Stimulated activated naive B cell treated with anti-CD40 and anti-IgM and Interleukin-4, amounts not matched to agents 10 μg/mL and 1 μg/mL and 100 μg/mL, for 72 hours (primary cell): ENCODE measurements around the gene RNF150.

Experiments
- ATAC-seq, 2 donors: fragments of 150-1000 bp; cut with Tn5 transposase; replicated peaks; 2 replicates each; pipeline ENCODE4 v1.10.0; 2021; ENCODE audit warnings: moderate library complexity in 1 of 2
- DNase-seq: peaks from one replicate; pipeline ENCODE4 v3.0.0; 2021
- H3K27ac Mint-ChIP-seq: one replicate; pipeline ENCODE4 v1.8.0; 2022; ENCODE audit warnings: mild to moderate bottlenecking, mixed read lengths
- H3K27me3 Mint-ChIP-seq, 2 donors: one replicate each; pipeline ENCODE4 v1.8.0; 2022; ENCODE audit warnings: mixed read lengths in 2 of 2
- H3K36me3 Mint-ChIP-seq, 2 donors: one replicate each; pipeline ENCODE4 v1.8.0; 2022; ENCODE audit warnings: mixed read lengths in 2 of 2, mild to moderate bottlenecking in 1 of 2
- H3K4me1 Mint-ChIP-seq, 2 donors: one replicate each; pipeline ENCODE4 v1.8.0; 2022; ENCODE audit warnings: mixed read lengths in 2 of 2, mild to moderate bottlenecking in 1 of 2
- H3K4me3 Mint-ChIP-seq, 2 donors: one replicate each; pipeline ENCODE4 v1.8.0; 2022; ENCODE audit warnings: mild to moderate bottlenecking in 2 of 2, mixed read lengths in 2 of 2, moderate library complexity in 1 of 2
- H3K9me3 Mint-ChIP-seq, 2 donors: one replicate each; pipeline ENCODE4 v1.8.0; 2022; ENCODE audit warnings: mixed read lengths in 2 of 2, mild to moderate bottlenecking in 1 of 2

RNF150 gene

GRCh38 chr4:141041021-141041476 lies 92.2 kb downstream of the RNF150 start:
- Mint-ChIP-seq H3K4me3 (no peak overlapping the region), H3K36me3 (no peaks in the 10 kb centered on the region), H3K27me3 (peaks cover 0 to 3% of the 10 kb centered on the region in 2 donors), H3K4me1 (no peaks in the 10 kb centered on the region), H3K27ac (no peak overlapping the region), H3K9me3 (no peaks in the 10 kb centered on the region)
- ATAC-seq (no peak), DNase-seq (no peak)

- no peak overlapping the region for H3K4me3 Mint-ChIP-seq
- no peak for ATAC-seq
- H3K9me3 Mint-ChIP-seq = no peaks in the 10 kb centered on the region
- no peak overlapping the region for H3K27ac Mint-ChIP-seq
- H3K27me3 Mint-ChIP-seq = peaks cover 0 to 3% of the 10 kb centered on the region in 2 donors
- H3K4me1 Mint-ChIP-seq = no peaks in the 10 kb centered on the region
- no peaks in the 10 kb centered on the region for H3K36me3 Mint-ChIP-seq
- no peak for DNase-seq
Measured at GRCh38 chr4:141039156-141039555, 94.1 kb downstream of the RNF150 start.

GRCh38 chr4:141038428-141038827 lies 94.8 kb downstream of the RNF150 start:
- DNase-seq (no peak), ATAC-seq (no peak)
- no peaks in the 10 kb centered on the region for H3K36me3 Mint-ChIP-seq
- H3K4me3 Mint-ChIP-seq = no peak overlapping the region
- peaks cover 0 to 3% of the 10 kb centered on the region in 2 donors for H3K27me3 Mint-ChIP-seq
- peaks cover 0 to 4% of the 10 kb centered on the region in 2 donors for H3K9me3 Mint-ChIP-seq
- H3K4me1 Mint-ChIP-seq = no peaks in the 10 kb centered on the region
- no peak overlapping the region for H3K27ac Mint-ChIP-seq

- Mint-ChIP-seq H3K27me3 (peaks cover 0 to 3% of the 10 kb centered on the region in 2 donors), H3K36me3 (no peaks in the 10 kb centered on the region), H3K4me1 (no peaks in the 10 kb centered on the region), H3K9me3 (peaks cover 0 to 4% of the 10 kb centered on the region in 2 donors), H3K27ac (no peak overlapping the region), H3K4me3 (no peak overlapping the region)
- ATAC-seq (no peak), DNase-seq (no peak)
Measured at GRCh38 chr4:141037446-141037845, 95.8 kb downstream of the RNF150 start.

GRCh38 chr4:141036786-141037185 lies 96.5 kb downstream of the RNF150 start:
- Mint-ChIP-seq H3K4me3 (no peak overlapping the region), H3K27me3 (peaks cover 0 to 3% of the 10 kb centered on the region in 2 donors), H3K9me3 (peaks cover 0 to 4% of the 10 kb centered on the region in 2 donors), H3K27ac (no peak overlapping the region), H3K4me1 (no peaks in the 10 kb centered on the region), H3K36me3 (no peaks in the 10 kb centered on the region)
- no peak for DNase-seq
- ATAC-seq = no peak

GRCh38 chr4:141035920-141036319 lies 97.3 kb downstream of the RNF150 start:
- DNase-seq (no peak), ATAC-seq (no peak)
- H3K27me3 Mint-ChIP-seq = peaks cover 0 to 3% of the 10 kb centered on the region in 2 donors
- H3K27ac Mint-ChIP-seq = no peak overlapping the region
- H3K36me3 Mint-ChIP-seq = no peaks in the 10 kb centered on the region
- H3K4me1 Mint-ChIP-seq = no peaks in the 10 kb centered on the region
- peaks cover 0 to 4% of the 10 kb centered on the region in 2 donors for H3K9me3 Mint-ChIP-seq
- no peak overlapping the region for H3K4me3 Mint-ChIP-seq

GRCh38 chr4:141028024-141028529 lies 105.2 kb downstream of the RNF150 start:
- Mint-ChIP-seq H3K27ac (no peak overlapping the region), H3K9me3 (no peaks in the 10 kb centered on the region), H3K4me3 (no peak overlapping the region), H3K36me3 (no peaks in the 10 kb centered on the region), H3K4me1 (no peaks in the 10 kb centered on the region), H3K27me3 (peaks cover 0 to 5% of the 10 kb centered on the region in 2 donors)
- no peak for ATAC-seq
- no peak for DNase-seq

- H3K27ac Mint-ChIP-seq = no peak overlapping the region
- no peaks in the 10 kb centered on the region for H3K4me1 Mint-ChIP-seq
- ATAC-seq (no peak), DNase-seq (no peak)
- H3K9me3 Mint-ChIP-seq = no peaks in the 10 kb centered on the region
- H3K4me3 Mint-ChIP-seq = no peak overlapping the region
- H3K36me3 Mint-ChIP-seq = no peaks in the 10 kb centered on the region
- peaks cover 0 to 5% of the 10 kb centered on the region in 2 donors for H3K27me3 Mint-ChIP-seq
Measured at GRCh38 chr4:141027421-141027820, 105.8 kb downstream of the RNF150 start.

GRCh38 chr4:141026900-141027299 lies 106.4 kb downstream of the RNF150 start:
- Mint-ChIP-seq H3K36me3 (no peaks in the 10 kb centered on the region), H3K27ac (no peak overlapping the region), H3K4me3 (no peak overlapping the region), H3K27me3 (peaks cover 0 to 5% of the 10 kb centered on the region in 2 donors), H3K9me3 (no peaks in the 10 kb centered on the region), H3K4me1 (no peaks in the 10 kb centered on the region)
- ATAC-seq = no peak
- no peak for DNase-seq

- ATAC-seq = no peak
- Mint-ChIP-seq H3K9me3 (no peaks in the 10 kb centered on the region), H3K36me3 (no peaks in the 10 kb centered on the region), H3K27ac (no peak overlapping the region), H3K4me3 (no peak overlapping the region), H3K27me3 (peaks cover 0 to 9% of the 10 kb centered on the region in 2 donors), H3K4me1 (no peaks in the 10 kb centered on the region)
- DNase-seq = no peak
Measured at GRCh38 chr4:141023051-141023450, 110.2 kb downstream of the RNF150 start.

GRCh38 chr4:141022111-141022695 lies 111.1 kb downstream of the RNF150 start:
- DNase-seq = no peak
- no peaks in the 10 kb centered on the region for H3K36me3 Mint-ChIP-seq
- H3K27ac Mint-ChIP-seq = no peak overlapping the region
- no peak overlapping the region for H3K4me3 Mint-ChIP-seq
- H3K4me1 Mint-ChIP-seq = no peaks in the 10 kb centered on the region
- H3K9me3 Mint-ChIP-seq = no peaks in the 10 kb centered on the region
- H3K27me3 Mint-ChIP-seq = peaks cover 0 to 9% of the 10 kb centered on the region in 2 donors
- no peak for ATAC-seq

GRCh38 chr4:141021397-141022110 lies 111.7 kb downstream of the RNF150 start:
- Mint-ChIP-seq H3K36me3 (no peaks in the 10 kb centered on the region), H3K9me3 (no peaks in the 10 kb centered on the region), H3K4me3 (no peak overlapping the region), H3K4me1 (no peaks in the 10 kb centered on the region), H3K27ac (no peak overlapping the region), H3K27me3 (peaks cover 0 to 9% of the 10 kb centered on the region in 2 donors)
- DNase-seq (no peak), ATAC-seq (no peak)

- Mint-ChIP-seq H3K4me1 (no peaks in the 10 kb centered on the region), H3K36me3 (no peaks in the 10 kb centered on the region), H3K9me3 (no peaks in the 10 kb centered on the region), H3K27ac (no peak overlapping the region), H3K4me3 (no peak overlapping the region), H3K27me3 (peaks cover 0 to 9% of the 10 kb centered on the region in 2 donors)
- no peak for DNase-seq
- no peak for ATAC-seq
Measured at GRCh38 chr4:141020801-141021261, 112.4 kb downstream of the RNF150 start.

- H3K4me3 Mint-ChIP-seq = no peak overlapping the region
- H3K36me3 Mint-ChIP-seq = no peaks in the 10 kb centered on the region
Measured at GRCh38 chr4:141019768-141020167, 113.5 kb downstream of the RNF150 start.

More at GRCh38 chr4:141019768-141020167, 113.5 kb downstream of the RNF150 start:
- Mint-ChIP-seq H3K27ac (no peak overlapping the region), H3K27me3 (peaks cover 0 to 9% of the 10 kb centered on the region in 2 donors), H3K9me3 (no peaks in the 10 kb centered on the region), H3K4me1 (no peaks in the 10 kb centered on the region)
- DNase-seq (no peak), ATAC-seq (no peak)
